ENCODE measurements around the gene CDK6.

DNA sequence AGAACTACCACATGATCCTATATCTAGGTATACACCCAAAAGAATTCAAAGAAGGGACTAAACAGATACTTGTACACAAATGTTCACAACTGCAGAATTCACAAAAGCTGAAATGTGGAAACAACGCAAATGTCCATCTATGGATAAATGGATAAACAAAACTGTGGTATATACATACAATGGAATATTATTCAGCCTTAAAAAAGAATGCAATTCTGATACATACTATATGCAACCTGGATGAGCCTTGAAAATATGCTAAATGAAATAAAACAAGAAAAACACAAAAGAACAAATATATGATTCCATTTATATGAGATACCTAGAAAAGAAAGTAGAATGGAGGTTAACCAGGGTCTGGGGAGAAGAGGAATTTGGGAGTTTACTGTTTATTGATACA is 253.4 kb downstream of the CDK6 start:
- TF ChIP-seq POLR2A (IDR thresholded peaks at IDR 0.05) (no peak), POLR2AphosphoS5 (IDR thresholded peaks at IDR 0.05) (no peak)

Measured in transverse colon (tissue), 3 donors.